Peyer's patch (tissue), 4 donors: ENCODE measurements around the gene SSTR5. TPM values are rescaled to one million over a fixed set of nuclear protein-coding genes. Genes with fewer than 3 reads are reported as not detected.
A peak's percentile ranks its signal among the peaks of the same experiment; 100 is the strongest.
"Not testable (repeated sequence)": the region's sequence is repeated elsewhere in the genome, so short reads cannot be mapped to it uniquely, and the experiment has no call there.

Experiments used
- DNase-seq, 3 donors: peaks; one replicate each; pipeline ENCODE4 v3.0.0-alpha.2; 2017 to 2019
- H3K27ac ChIP-seq, 4 donors: fragments of 200-600 bp; sonication (generic); one replicate each; pipeline ENCODE4 v1.5.1; 2016 to 2019
- H3K27me3 ChIP-seq, 2 donors: fragments of 200-600 bp; sonication (generic); one replicate each; pipeline ENCODE4 v1.5.1; 2019
- H3K36me3 ChIP-seq, 3 donors: fragments of 200-600 bp; sonication (generic); one replicate each; pipeline ENCODE4 v1.5.1; 2016 to 2019
- H3K4me1 ChIP-seq, 4 donors: fragments of 200-600 bp; sonication (generic); one replicate each; pipeline ENCODE4 v1.5.1; 2016 to 2019
- H3K4me3 ChIP-seq, 4 donors: fragments of 200-600 bp; sonication (generic); 1 replicate in 3 of 4; 2 replicates in 1 of 4; pipeline ENCODE4 v1.5.1; 2016 to 2019; ENCODE audit warnings: mild to moderate bottlenecking in 1 of 4
- H3K9me3 ChIP-seq, 4 donors: fragments of 200-600 bp; sonication (generic); one replicate each; pipeline ENCODE4 v1.5.1; 2016 to 2019; ENCODE audit warnings: mild to moderate bottlenecking in 1 of 4
- CTCF ChIP-seq, 6 experiments: fragments of 450-650 bp in 4 of 6; fragments of 200-600 bp in 2 of 6; sonication (generic) in 1 of 6; IDR thresholded peaks; one replicate each; pipeline ENCODE4 v1.5.1; 2017 to 2019; ENCODE audit warnings: antibody characterized with exemption in 6 of 6, mild to moderate bottlenecking in 3 of 6, moderate library complexity in 1 of 6
- POLR2A ChIP-seq, 2 donors: fragments of 450-650 bp; IDR thresholded peaks; one replicate each; pipeline ENCODE4 v1.5.1; 2017; ENCODE audit warnings: antibody characterized with exemption in 2 of 2, mild to moderate bottlenecking in 2 of 2, moderate library complexity in 2 of 2
- total RNA-seq, 4 donors: library from RNA; depleted of rRNA; stranded (reverse); fragments of >200 nt; gene quantifications; one replicate each; pipeline ENCODE4 v1.1.0, GENCODE V29; 2016

Gene SSTR5
- 1 to 10 TPM in 2 of 4 donors, not detected in 2; 1.5 to 2.1 TPM for total RNA-seq

- DNase-seq = no peak
- H3K9me3 ChIP-seq = no peaks in the 10 kb centered on the region
- H3K4me3 ChIP-seq = no peak within 1 kb of the TSS
- peaks cover 0 to 21% of the 10 kb centered on the region in 2 donors for H3K27me3 ChIP-seq
- no peaks in the 10 kb centered on the region for H3K36me3 ChIP-seq
- no peaks in the 10 kb centered on the region for H3K4me1 ChIP-seq
- H3K27ac ChIP-seq = no peak within 1 kb of the TSS
- TF ChIP-seq CTCF (IDR thresholded peaks at IDR 0.05) (no peak), POLR2A (IDR thresholded peaks at IDR 0.05) (no peak)
Measured at GRCh38 chr16:1072526-1073261, at the start of gene SSTR5. SSTR5 (plus strand) TSS chr16:1072747; CDS start chr16:1078869, 6,122 bp downstream.

DNA sequence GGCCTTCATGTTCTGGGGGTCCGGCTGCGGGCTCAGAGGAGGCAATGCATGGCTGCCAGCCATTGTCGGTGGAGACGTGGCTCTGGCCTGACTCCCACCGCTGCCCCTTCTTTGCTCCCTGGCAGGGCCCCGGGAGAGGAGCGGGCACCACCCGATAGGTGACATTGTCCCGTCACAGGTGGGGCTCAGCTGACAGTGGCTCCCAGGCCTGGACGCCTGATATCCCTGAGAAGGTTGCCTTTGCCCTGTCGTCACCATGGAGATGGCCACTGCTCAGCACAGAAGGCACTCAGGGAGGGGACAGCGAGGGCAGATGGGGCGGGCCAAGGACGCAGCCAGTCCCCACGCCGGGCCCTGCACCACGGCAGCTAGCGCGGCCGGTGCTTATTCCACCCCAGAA lies 48.4 kb upstream of the SSTR5 start:
- H3K27me3 ChIP-seq = no peaks in the 10 kb centered on the region

DNA sequence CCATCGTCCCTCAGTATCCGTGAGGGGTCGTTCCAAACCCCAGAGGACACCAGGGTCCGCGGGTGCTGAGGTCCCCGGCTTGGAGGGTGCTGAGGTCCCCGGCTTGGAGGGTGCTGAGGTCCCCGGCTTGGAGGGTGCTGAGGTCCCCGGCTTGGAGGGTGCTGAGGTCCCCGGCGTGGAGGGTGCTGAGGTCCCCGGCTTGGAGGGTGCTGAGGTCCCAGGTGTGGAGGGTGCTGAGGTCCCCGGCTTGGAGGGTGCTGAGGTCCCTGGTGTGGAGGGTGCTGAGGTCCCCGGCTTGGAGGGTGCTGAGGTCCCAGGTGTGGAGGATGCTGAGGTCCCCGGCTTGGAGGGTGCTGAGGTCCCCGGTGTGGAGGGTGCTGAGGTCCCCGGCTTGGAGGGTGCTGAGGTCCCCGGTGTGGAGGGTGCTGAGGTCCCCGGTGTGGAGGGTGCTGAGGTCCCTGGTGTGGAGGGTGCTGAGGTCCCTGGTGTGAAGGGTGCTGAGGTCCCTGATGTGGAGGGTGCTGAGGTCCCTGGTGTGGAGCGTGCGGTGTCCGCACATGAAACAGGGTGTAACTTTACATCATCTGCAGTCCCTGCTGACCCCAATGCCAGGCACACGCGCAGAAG lies 47.3 kb upstream of the SSTR5 start:
- peak in 2 of 3 donors; percentile 20 to 67 for DNase-seq
- not testable (repeated sequence) for H3K27me3 ChIP-seq

More for the DNA sequence above, 48.4 kb upstream of the SSTR5 start:
- Histone ChIP-seq H3K36me3 (no peaks in the 10 kb centered on the region), H3K4me1 (no peaks in the 10 kb centered on the region), H3K4me3 (no peak overlapping the region), H3K27ac (no peak overlapping the region), H3K9me3 (no peaks in the 10 kb centered on the region)
- no peak for DNase-seq
- TF ChIP-seq CTCF (IDR thresholded peaks at IDR 0.05) (no peak), POLR2A (IDR thresholded peaks at IDR 0.05) (no peak)

DNA sequence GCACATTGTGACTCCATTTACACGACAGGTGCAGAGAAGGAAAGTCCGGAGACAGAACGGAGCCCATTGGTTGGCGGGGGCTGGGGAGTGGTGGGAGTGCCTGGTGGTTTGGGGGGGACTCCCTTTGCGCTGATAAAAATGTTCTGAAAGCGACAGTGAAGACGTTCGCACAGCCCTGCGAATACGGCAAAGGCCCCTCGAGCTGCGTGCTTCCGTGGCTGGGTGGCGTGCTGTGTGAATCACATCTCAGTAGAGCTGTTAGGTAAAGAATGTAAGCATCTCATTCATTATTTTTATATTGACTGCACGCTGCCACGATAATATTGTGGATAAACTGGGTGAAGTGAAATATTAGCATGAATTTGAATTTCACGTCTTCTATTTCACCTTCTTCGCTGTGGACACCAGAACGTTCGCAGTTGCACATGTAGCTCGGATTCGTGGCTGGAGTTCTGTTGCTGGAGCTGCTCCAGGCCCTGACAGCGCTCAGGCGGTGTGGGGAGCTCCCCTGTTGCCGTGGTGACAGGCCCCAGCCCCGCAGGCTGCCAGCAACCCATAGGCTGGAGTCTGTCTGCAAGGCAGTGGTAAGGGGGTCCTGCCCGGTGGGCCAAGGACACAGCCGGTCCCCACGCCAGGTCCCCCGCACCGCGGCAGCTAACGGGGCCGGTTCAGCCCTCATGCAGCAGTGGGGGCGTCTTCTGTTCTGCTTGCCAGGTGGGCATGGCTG lies 46.3 kb upstream of the SSTR5 start:
- H3K36me3 ChIP-seq = no peaks in the 10 kb centered on the region
- no peak for DNase-seq
- no peaks in the 10 kb centered on the region for H3K27me3 ChIP-seq
- no peaks in the 10 kb centered on the region for H3K4me1 ChIP-seq
- no peak overlapping the region for H3K4me3 ChIP-seq
- no peaks in the 10 kb centered on the region for H3K9me3 ChIP-seq
- TF ChIP-seq CTCF (IDR thresholded peaks at IDR 0.05) (no peak), POLR2A (IDR thresholded peaks at IDR 0.05) (no peak)
- no peak overlapping the region for H3K27ac ChIP-seq

More for the DNA sequence above, 47.3 kb upstream of the SSTR5 start:
- not testable (repeated sequence) for H3K27ac ChIP-seq, H3K4me3 ChIP-seq, H3K9me3 ChIP-seq, H3K36me3 ChIP-seq, H3K4me1 ChIP-seq

DNA sequence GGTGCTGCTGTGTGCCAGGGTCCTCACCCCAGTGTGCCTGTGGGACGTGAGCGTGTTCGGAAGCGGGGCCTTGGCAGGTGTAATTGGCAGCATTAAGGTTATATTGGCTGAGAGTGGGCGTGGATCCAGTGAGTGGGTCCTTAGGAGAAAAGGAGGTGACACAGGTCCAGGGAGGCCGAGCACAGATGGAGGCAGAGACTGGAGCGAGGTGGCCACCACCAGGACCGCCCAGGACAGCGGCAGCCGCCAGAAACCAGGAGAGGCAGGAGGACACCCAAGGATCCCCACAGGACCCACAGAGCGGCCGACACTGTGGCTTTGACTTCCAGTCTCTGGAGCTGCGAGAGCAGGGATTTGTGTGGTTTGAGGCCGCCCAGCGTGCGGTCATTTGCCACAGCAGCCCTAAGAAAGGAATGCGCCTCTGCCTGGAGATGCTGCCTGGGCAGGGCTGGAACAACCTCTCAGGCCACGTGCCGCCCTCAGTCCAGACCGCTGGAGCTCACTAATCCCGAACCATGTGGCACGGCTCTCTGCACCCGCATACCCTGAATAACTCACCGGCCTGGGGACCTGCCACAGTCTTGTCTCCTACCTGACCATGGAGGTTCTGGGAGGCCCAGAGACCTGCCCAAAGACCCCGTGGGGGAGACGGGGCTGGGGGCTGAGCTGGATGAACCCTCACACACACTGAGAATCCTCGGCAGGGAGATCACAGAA lies 45.6 kb upstream of the SSTR5 start:
- no peak overlapping the region for H3K4me3 ChIP-seq
- DNase-seq = no peak
- no peaks in the 10 kb centered on the region for H3K4me1 ChIP-seq
- H3K36me3 ChIP-seq = no peaks in the 10 kb centered on the region
- H3K27ac ChIP-seq = no peak overlapping the region
- no peak for TF ChIP-seq POLR2A (IDR thresholded peaks at IDR 0.05)
- no peak for TF ChIP-seq CTCF (IDR thresholded peaks at IDR 0.05)
- H3K27me3 ChIP-seq = no peaks in the 10 kb centered on the region
- H3K9me3 ChIP-seq = no peaks in the 10 kb centered on the region
